ENCODE data around the gene TTC6.
"Not testable (repeated sequence)": the region's sequence is repeated elsewhere in the genome, so short reads cannot be mapped to it uniquely, and the experiment has no call there.

The TTC6 gene, protein sequence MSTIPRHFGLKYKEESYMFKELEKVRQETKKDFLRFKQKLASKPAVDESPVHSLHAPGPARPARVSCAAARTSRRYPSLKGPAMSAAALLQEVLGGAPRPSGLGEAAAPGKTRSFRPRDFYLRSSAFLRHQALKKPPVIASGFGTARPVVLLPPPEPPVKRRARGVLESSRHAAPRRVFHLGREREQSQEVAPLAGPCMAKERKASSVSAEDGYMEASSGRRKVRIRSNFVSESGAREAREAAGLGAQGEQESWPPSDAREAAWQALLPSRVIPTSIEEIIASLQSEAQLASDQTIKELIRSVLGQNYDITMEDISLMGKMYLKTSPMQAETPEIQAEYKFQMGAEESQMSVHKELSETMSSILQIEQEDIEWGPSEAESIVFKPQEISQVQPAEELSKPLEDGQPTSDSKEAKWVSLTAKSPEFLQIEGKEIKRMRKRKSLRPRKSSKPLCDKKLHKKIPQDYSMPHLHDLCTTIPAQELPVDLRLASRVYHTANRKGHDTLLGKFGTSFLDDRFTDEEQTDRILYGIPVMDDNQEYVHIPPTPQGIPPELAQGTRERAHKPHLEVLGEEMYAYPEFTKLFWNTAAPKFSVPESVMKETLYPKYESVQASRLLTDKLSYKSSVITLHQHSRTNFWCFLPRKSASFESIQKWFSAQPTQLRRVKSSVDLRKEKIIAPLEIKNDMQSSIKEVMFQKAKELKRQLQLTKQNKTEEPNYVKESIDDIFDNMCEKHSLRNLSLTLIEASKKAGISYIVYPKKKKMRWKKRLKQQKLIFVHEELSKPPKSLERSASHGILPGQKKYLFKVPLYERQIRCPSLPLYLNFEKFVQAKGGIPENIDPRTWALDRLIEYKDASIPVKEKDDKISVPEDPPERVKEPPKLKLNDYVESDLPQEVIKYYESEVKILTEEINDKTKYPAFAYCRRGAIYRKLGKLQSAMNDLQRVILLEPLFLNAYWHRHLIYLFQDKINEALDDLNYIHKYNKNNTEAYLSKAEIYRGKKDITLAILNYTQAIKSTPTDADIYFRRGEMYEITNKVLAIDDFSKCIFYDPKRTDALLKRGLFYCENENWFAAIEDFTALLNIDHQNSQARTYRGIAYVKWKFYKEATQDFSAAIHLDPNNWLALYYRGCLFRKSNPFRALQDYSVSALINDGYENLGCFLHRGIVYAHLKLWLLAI (N-terminal part only)

DNA sequence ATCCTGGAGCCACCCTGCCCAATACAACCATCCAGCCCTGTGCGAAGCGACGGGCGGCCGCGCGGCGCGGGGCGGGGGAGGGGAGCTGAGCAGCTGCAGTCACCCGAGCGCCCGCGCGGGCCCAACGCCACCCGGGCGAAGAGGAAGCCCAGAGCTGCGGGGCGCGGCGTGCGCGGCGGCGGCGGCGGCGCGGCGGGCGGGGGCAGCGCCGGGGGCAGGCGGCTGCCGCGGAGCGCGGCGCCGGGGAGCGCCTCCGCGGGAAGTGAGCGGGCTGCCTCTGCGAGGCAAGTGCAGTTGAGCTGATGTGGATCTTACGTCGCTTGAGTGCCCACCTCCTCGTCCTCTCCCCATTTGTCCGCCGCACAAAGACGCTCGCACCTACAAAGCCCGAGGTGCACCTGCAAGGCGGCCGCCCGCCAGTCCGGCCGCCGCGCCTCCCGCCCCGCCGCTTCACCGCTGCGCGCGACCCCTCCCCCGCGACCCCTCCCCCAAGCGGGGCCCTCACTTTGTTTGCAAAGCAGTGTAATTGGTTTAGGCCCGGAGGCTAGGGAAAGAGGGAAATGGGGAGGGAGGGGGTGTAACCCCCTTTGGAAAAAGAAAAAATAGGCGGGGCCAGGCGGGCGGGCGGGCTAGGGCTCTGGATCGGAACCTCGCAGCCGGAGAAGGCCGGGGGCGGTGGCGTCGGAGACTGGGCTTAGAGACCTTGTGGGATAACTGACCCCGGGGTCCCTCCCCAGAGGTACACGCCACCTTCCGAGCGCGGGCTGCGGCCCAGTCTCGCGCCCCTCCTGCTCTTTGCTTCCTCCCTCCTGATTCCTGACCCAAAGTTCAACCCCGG lies at the start of gene TTC6, which contains the start of gene FOXA1:
TTC6 (plus strand) TSS at position 659 of the 838 bp plus-strand sequence. CDS start 26,436 bp downstream, outside the sequence.
FOXA1 (minus strand) TSS at position 279 of the 838 bp plus-strand sequence; CDS start at position 2, 277 bp downstream.
- DNase-seq = peak; percentile 96

DNA sequence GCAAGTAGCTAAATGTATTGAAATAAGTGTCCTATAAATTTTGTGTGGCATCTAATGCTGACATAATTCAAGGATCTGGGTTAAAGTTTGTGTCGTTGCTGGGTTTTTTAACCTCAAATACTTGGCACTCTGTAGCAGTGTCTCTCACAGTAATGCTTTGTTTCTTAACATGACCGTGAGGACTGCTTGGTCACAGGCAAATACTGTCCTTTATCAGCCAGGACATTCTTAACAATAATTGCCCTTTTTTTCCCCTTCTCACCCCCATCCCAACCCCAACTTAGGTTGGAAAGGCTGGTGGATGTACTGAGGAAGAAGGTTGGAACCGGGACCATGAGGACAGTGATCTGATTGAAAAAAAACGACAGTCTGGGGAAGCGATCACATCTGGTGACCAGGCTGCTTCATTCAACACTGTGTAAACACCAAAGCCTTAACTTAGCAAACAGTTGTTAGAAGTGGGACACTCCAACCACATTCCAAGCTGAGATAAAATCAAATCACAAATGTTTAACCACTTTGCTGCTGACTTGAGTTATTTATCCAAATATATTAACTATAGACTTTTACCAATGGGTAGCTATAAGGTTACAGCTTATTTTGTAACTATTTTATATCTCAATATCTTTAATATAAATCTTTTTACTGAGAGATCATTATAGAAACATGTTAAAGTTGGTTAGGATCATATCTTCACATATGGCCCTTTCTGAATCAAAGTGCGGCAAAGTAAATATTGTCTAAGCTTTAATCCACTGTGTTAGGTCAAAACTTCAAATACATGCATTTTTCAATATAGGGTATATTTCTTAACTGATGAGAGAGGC lies 48.6 kb upstream of the TTC6 start:
- DNase-seq = peak; percentile 81

DNA sequence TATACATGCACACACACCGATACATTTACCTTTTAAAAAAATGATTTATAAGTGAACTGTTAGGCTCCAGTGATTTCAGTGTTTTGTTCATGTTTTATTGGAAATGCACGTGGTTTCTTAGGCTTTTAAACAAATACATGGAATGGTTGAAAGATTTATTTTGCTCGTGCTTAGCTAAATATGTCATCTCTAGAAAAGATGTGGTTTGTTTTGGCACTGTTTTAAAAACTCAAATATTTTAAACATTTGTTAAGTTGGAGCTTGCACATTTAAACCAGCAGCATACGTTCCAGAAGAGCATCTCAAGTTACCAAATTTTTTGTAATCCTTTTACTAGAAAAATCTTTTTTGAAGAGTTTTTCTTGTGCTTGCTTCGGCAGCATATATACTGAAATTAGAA lies 44.9 kb upstream of the TTC6 start:
- no peak for DNase-seq

DNA sequence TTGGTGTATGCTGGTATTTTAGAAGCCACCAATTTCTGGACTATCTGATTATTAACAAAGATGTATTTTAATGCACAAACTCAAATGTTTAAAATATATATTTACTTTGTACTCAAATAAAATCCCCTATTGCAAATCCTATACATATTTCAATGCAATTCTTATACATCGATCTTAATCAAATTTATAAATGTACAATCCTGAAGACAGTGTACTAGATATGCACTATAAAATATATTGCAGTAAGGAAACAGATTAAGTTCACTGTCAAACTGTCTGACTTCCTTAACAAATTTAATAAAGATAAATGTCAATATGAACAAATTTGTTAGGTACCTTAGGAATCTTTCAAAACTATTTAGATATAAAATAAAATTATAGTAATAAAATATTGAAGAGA lies 44.3 kb upstream of the TTC6 start:
- no peak for DNase-seq

DNA sequence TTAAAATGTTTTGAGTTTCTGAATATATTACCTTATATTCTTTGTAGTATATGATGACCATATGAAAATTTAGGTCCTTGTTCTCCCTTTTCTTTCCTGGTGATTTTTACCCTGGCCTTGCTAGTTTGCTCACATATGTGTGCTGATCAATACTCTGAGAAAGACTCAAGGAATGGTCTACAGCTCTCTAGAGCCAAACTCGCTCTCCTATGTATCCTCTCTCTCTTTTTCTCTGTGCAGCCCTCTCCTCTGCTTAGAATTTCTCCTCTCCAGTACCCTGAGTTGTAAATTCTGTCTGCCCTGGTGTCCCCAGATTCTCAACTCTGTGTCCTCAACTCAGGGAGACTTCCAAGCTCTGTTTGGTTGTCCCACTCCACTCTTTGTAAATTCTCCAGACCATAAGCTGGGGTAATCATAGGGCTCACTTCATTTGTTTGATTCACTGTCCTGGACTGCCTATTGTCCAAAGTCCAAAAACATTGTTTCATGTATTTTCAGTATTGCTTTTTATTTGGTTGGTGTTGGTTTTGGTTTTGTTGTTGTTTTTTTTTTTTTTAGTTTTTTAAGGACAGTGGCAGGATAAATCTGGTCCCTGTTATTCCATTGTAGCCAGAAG lies 41.4 kb upstream of the TTC6 start:
- no peak for DNase-seq

DNA sequence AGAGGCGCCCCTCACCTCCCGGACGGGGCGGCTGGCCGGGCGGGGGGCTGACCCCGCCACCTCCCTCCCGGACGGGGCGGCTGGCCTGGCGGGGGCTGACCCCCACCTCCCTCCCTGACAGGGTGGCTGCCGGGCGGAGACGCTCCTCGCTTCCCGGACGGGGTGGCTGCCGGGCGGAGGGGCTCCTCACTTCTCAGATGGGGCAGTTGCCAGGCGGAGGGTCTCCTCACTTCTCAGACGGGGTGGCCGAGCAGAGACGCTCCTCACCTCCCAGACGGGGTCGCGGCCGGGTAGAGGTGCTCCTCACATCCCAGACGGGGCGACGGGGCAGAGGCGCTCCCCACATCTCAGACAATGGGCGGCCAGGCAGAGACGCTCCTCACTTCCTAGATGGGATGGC lies 39.8 kb upstream of the TTC6 start:
- not testable (repeated sequence) for DNase-seq

DNA sequence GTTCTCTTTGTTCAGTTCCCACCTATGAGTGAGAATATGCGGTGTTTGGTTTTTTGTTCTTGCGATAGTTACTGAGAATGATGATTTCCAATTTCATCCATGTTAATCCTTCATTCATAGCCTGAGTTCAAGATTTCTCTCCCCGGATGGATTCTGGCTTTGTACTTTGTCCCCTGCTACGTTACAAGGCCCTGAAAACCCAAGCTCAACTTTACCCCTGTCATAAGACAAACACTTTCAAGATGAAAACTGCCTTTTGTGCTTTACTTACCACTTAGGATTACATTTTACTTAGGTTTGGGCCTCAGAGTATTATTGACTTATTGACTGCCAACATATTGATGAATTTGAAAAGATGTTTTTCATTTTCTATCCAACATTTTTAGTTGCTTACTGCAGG lies 36.7 kb upstream of the TTC6 start:
- no peak for DNase-seq

DNA sequence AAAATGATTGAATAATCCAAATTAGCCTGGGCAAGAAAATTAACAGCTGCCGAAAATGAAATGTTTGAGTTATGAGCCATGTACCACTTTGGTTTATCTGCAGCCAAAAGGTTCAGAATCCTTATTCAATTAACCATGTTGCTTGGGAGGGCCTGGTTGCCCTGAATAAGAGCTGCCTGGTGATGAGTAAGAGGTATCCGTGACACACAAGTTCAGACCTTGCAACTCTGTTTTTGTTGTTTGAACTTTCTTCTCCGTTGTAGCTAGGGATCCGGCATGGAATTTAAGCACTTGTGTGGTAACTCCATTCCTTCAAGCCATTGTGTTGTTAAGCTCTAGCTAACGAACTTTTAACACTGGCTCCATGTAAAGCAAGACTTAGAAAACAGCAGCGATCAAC lies 36.0 kb upstream of the TTC6 start:
- DNase-seq = no peak

DNA sequence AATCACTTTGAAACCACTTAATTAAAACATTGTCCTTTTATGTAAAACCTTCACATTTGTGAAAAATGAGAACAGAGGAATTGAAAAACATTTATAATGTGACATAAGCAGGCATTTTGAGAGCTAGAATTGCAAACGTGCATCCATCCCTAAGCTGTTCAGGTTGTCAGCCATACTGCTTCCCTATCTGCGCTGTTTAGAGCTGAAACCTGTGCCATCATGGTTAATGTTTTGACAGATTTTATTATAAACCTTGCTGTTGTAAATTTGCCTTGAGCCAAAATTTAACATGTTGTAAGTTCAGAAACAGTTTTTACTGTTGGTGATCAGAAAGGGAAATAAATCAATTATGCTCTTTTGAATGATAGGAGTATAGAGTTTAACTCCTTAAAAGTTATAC lies 32.2 kb upstream of the TTC6 start:
- no peak for DNase-seq

DNA sequence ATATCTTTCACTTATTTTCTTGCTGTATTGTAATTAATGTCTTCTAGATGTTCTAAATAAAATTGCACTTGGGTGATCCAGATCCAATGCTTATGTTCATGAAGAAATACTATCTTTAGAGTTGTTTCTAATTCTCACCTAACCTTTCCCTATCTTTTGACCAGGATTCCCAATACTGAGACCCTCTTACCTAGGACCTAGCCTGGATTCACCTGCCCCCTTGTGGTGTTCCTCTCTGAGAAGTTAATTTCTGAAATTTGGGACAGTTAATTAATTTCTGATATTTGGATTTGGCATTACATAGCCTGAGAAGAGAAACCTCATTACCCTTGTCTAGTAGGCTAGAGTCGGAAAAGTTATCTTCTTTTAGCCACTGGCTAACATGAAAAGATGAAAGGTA lies 29.9 kb upstream of the TTC6 start:
- no peak for DNase-seq

DNA sequence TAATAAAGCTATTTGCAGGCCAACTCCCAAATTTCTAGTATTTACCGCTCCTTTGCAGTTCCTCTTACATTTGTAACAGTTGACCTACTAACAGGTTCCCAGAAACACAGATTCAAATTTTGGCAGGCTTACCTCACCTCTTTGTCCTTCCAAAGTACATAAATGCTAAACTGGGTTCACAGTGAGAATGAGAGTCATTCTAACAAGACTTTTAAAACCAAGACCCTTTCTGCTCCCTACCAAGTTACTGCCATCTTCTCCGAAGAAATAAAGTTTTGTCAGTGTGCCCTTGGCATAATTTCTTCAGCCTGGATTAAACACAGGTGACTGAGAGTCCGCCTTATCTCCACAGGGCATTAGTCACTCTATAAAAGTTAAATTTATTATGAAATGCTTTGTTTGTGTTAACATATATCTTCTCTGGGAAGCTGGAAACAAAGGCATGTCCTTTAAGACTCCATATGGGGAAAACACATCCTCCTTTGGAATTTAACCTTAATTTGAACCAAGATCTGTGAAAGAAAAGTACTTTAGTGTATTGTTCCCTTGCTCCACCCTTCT lies 28.5 kb upstream of the TTC6 start:
- no peak for DNase-seq

DNA sequence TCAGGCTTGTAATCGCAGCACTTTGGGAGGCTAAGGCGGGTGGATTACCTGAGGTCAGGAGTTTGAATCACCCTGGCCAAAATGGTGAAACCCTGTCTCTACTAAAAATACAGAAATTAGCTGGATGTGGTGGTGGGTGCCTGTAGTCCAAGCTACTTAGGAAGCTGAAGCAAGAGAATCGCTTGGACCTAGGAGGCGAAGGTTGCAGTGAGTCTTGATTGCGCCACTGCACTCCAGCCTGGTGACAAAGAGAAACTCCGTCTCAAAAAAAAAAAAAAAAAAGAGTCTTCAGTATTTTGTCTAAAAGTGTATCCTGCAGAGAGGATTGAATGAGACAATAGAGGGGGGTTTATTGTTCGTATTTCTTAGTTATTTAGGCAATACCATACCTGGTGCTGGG lies 25.7 kb upstream of the TTC6 start:
- DNase-seq = no peak

DNA sequence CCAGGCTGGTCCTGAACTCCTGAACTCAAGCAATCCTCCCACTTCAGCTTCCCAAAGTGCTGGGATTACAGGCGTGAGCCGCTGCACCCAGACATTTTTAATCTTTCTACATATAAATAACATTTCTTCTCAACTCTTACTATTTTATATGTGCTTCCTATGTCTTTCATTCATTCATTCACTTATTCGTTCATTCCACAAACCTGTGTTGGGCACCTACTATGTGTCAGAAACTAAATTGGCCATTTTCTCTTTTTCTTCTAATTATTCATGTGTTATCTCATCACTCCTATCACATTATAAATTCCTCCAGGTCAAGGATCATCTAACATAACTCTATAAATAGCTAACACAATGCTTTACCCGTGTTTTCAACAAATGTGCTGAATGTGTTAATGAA lies 24.0 kb upstream of the TTC6 start:
- DNase-seq = no peak

DNA sequence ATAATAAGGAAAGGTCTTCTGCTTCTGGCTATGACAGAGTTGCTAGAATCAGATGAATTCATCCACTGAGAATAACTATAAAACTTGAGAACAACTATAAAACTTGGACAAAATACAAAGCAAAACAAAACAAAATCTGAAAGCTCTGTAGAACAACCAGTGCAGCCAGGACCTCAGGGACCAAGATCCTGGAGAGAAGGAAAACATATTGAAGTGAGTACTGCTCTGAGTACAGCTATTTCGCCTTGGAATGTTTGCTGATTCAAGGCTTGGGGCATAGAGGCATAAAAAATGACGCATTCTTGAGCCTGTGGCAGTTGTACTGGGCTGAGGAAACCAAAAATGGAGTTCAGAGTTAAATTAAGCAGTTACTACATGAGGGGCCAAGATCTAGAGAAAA lies 22.1 kb upstream of the TTC6 start:
- DNase-seq = no peak

DNA sequence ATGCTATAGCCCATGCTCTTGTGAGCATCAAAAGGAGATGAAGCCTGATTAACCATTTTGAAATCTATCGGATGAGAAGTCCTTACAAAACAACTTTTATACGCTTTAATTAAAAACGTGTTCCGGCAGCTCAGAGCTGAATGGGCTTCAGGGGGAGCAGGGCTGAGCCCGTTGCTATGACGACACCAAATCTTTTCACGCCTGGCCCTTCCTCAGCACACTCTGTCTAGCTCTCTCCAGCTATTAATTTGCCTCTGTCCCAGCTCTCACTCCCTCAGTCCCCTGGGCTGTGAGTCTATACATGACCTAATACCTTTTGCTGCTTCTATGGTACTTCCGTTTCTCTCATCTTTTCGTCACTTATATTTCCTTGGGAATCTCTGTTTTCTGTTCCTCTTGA lies 16.2 kb upstream of the TTC6 start:
- no peak for DNase-seq

DNA sequence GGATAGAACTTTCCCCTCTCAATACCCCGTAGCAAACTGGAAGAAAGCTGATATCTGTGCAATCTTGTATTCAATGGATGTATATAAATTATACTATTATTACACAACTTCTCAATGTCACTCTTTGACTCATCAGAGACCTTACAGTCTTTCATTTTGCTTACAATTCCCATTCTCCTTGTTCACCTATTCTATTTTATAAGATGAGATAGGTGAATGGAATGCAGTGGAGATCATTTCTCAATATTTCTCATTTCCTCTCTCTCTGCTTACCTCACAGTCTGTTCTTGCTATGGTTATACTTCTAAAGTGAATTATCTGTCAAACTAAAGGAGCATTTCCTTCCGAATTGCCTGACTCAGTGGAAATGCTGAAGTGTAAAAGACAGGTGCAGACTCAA lies 15.3 kb upstream of the TTC6 start:
- DNase-seq = no peak

DNA sequence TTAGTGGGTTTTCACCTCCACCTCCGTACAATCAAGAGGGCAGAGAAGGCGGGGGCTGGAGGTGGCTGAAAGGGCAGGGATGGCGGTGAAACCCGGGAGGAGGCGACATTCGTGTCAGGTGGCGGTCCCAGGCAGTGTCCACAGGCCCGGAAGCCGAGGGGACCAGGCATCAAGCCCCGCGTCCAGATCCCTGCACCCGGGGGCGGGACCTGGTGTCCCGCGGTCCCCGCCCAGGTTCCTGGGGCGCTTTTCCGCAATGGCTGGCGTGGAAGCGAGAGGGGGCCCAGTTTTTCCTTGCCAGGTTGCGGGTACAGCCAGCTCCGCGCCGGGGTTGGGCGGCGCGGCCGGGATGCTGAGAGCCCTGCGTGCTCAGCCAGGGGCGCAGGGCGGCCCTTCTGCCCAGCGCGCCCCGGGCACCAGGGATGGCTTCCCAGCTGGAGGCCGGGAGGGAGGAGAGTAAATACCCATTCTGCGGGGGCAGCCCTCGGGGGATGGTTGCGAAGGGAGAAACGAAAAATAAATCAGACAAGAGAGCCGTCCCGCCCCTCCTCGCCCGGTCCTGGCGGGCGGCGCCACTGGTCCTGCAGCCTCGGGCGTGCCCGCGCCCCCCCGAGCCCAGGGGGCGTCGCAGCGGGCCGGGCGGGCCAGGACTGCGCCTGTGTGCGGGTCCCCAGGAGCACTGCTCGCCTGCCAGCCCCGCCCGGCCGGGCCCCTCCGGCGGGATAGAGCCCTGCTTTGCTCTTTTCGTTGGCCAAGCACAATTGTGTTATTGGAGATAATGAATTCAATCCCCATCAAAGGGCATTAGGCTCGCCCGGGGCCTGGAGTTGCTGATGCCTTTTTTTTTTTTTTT lies 11.8 kb upstream of the TTC6 start:
- peak; percentile 92 for DNase-seq

DNA sequence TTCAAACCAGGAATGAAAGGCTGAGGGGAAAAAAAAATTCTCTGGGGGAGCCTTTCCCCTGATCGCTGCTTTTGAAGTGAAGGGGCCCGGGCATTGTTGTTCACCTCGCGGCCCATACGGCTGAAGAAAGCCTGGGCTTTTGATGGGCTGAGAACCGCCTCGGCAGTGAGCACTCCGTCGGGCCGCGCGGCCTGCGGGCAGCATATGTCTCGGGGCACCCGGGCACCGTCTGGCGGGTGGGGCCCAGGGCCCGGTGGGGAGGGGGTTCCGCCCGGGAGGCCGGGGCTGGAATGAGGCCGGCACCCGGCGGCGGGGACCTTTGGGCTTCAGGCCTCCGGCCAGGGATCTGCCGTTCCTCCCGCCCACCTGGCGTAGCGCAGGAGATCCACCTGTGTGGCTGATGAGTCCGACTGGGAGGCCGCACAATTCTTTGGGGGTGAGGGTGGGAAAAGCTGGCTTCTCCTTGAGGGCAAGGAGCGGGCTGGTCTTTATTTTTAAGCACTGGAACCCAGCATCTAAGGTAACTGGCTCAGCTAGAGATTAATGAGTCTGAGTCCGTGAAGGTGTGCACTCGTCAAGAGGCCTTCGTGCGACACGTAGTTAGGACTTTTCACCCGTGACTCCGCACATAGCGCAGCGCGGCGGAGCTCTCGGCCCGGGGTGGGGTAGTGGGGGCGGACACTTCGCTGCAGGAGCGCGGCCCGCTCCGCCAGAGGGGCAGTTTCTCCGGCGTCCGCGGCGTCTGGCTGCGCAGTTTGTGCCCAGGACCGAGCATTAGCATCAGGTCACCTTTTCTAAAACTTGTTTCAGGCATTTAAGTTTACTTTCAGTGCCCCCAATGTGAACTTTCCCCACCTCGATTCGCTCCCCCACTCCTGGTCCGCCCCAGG lies 11.0 kb upstream of the TTC6 start:
- no peak for DNase-seq

DNA sequence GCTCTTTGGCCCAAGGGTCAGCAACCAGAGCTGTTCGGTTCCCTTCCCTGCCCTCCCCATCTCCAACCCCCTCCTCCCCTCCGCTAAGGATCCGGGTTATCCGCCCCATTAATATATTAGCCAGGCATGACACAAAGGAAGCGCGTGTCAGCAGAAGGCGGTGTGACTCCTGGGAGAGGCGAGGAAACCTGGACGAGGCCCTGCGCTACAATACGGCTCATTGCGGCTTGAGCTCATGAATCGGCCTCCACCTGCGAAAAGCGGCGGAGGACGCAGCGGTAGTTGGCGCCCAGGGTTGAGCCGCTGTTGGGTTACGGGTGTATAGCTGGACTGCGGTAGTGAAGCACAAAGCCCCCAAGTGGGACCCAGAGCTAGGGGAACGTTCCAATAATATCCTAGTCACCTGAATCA lies 10.3 kb upstream of the TTC6 start:
- peak; percentile 80 for DNase-seq

Measured in NCI-H774 (cell line).